ENCODE results near the gene ZNF106.
A peak's percentile ranks its signal among the peaks of the same experiment; 100 is the strongest.

GRCh38 chr15:42490671-42491538 is at the start of gene ZNF106:
- no peak for TF ChIP-seq CTCF (IDR thresholded peaks at IDR 0.05)
- TF ChIP-seq POLR2A (IDR thresholded peaks at IDR 0.05): peak in 1 of 2 donors; percentile 81
- peak; percentile 98 to 100 for TF ChIP-seq POLR2AphosphoS5 (IDR thresholded peaks at IDR 0.05; ENCODE audit: insufficient read depth in 1 of 2, low read depth in 1 of 2)

All from vagina (tissue), 2 donors.